HEK293 (cell line): ENCODE measurements around the gene DEFB129.

ENCODE experiments used
- CTCF ChIA-PET: fragments of 350-600 bp; formaldehyde crosslinking; extraction: SDS; loops from one replicate; lab custom pipeline; 2021; ENCODE audit warnings: antibody characterized with exemption; lab: Yijun Ruan, JAX
- POLR2A ChIA-PET: fragments of 300-600 bp; formaldehyde crosslinking; extraction: SDS; loops from one replicate; lab custom pipeline; 2020; ENCODE audit warnings: antibody characterized with exemption, inconsistent platforms; lab: Yijun Ruan, JAX
- H3K27ac ChIP-seq: fragments of 200-500 bp; sonication (Bioruptor generic); 2 replicates; pipeline ENCODE4 v1.5.1; 2014; ENCODE audit warnings: low read depth, low read length, control low read depth, inconsistent platforms; ENCODE audit errors: extremely low read depth
- H3K36me3 ChIP-seq, 2 experiments: fragments of 200-500 bp in 1 of 2; sonication (Bioruptor generic) in 1 of 2; 1 replicate in 1 of 2; 2 replicates in 1 of 2; pipeline ENCODE4 v1.5.1; 2014 to 2017; ENCODE audit warnings: inconsistent platforms in 2 of 2, low read length in 2 of 2; ENCODE audit not compliant: control insufficient read depth in 2 of 2, insufficient read depth in 1 of 2
- H3K4me1 ChIP-seq: fragments of 200-500 bp; sonication (Bioruptor generic); 2 replicates; pipeline ENCODE4 v1.5.1; 2014; ENCODE audit warnings: mild to moderate bottlenecking, low read length, inconsistent platforms; ENCODE audit not compliant: control insufficient read depth, insufficient read depth
- H3K4me3 ChIP-seq: 2 replicates; pipeline ENCODE4 v1.5.1; 2011; ENCODE audit warnings: low read depth, mild to moderate bottlenecking, control low read depth, low read length, moderate library complexity
- H3K9me3 ChIP-seq: fragments of 200-500 bp; sonication (Bioruptor generic); 2 replicates; pipeline ENCODE4 v1.5.1; 2014; ENCODE audit warnings: low read depth, low read length, inconsistent platforms; ENCODE audit not compliant: control insufficient read depth, insufficient read depth
- HOXD13 ChIP-seq: sonication (generic); formaldehyde crosslinking; IDR thresholded peaks from 2 replicates; pipeline ENCODE4 v1.8.0; 2022; ENCODE audit warnings: missing genetic modification reagents, borderline replicate concordance
- PRDM6 ChIP-seq: fragments of 450-650 bp; formaldehyde crosslinking; IDR thresholded peaks from 2 replicates; pipeline ENCODE4 v1.5.1; 2017; ENCODE audit warnings: missing biosample characterization, missing genetic modification characterization
- REPIN1 ChIP-seq: fragments of 450-650 bp; formaldehyde crosslinking; IDR thresholded peaks from 2 replicates; pipeline ENCODE4 v1.5.1; 2017; ENCODE audit warnings: missing biosample characterization, missing genetic modification characterization, low read depth
- SCRT1 ChIP-seq: fragments of 450-650 bp; formaldehyde crosslinking; IDR thresholded peaks from 2 replicates; pipeline ENCODE4 v1.5.1; 2016; ENCODE audit warnings: missing biosample characterization, missing genetic modification characterization, borderline replicate concordance
- ZBTB17 ChIP-seq: fragments of 450-650 bp; formaldehyde crosslinking; IDR thresholded peaks from 2 replicates; pipeline ENCODE4 v1.5.1; 2016; ENCODE audit warnings: missing biosample characterization, missing genetic modification characterization
- ZFHX2 ChIP-seq: fragments of 450-650 bp; formaldehyde crosslinking; conservative IDR thresholded peaks from 2 replicates; pipeline ENCODE4 v1.5.1; 2016; ENCODE audit warnings: missing biosample characterization, missing genetic modification characterization
- ZNF146 ChIP-seq: fragments of 450-650 bp; formaldehyde crosslinking; IDR thresholded peaks from 2 replicates; pipeline ENCODE4 v1.5.1; 2016; ENCODE audit warnings: missing biosample characterization, missing genetic modification characterization
- ZNF2 ChIP-seq: fragments of 450-650 bp; formaldehyde crosslinking; IDR thresholded peaks from 2 replicates; pipeline ENCODE4 v1.5.1; 2016; ENCODE audit warnings: missing biosample characterization, missing genetic modification characterization
- ZNF214 ChIP-seq: fragments of 450-650 bp; formaldehyde crosslinking; IDR thresholded peaks from 2 replicates; pipeline ENCODE4 v1.5.1; 2017; ENCODE audit warnings: missing biosample characterization, mild to moderate bottlenecking, missing genetic modification characterization, borderline replicate concordance
- ZNF221 ChIP-seq: fragments of 450-650 bp; formaldehyde crosslinking; IDR thresholded peaks from 2 replicates; pipeline ENCODE4 v1.5.1; 2017; ENCODE audit warnings: missing biosample characterization, missing genetic modification characterization, borderline replicate concordance
- ZNF280D ChIP-seq: fragments of 450-650 bp; formaldehyde crosslinking; IDR thresholded peaks from 2 replicates; pipeline ENCODE4 v1.5.1; 2016; ENCODE audit warnings: missing biosample characterization, missing genetic modification characterization
- ZNF335 ChIP-seq: fragments of 450-650 bp; formaldehyde crosslinking; conservative IDR thresholded peaks from 2 replicates; pipeline ENCODE4 v1.5.1; 2016; ENCODE audit warnings: missing biosample characterization, missing genetic modification characterization
- ZNF366 ChIP-seq: fragments of 450-650 bp; formaldehyde crosslinking; conservative IDR thresholded peaks from 2 replicates; pipeline ENCODE4 v1.5.1; 2016; ENCODE audit warnings: missing biosample characterization, missing genetic modification characterization
- ZNF423 ChIP-seq: fragments of 450-650 bp; formaldehyde crosslinking; IDR thresholded peaks from 2 replicates; pipeline ENCODE4 v1.5.1; 2016; ENCODE audit warnings: missing biosample characterization, missing genetic modification characterization
- ZNF560 ChIP-seq: fragments of 450-650 bp; formaldehyde crosslinking; IDR thresholded peaks from 2 replicates; pipeline ENCODE4 v1.5.1; 2017; ENCODE audit warnings: missing biosample characterization, missing genetic modification characterization, borderline replicate concordance
- ZNF580 ChIP-seq: fragments of 450-650 bp; formaldehyde crosslinking; IDR thresholded peaks from 2 replicates; pipeline ENCODE4 v1.5.1; 2016; ENCODE audit warnings: missing biosample characterization, missing genetic modification characterization
- ZNF610 ChIP-seq: fragments of 450-650 bp; formaldehyde crosslinking; IDR thresholded peaks from 2 replicates; pipeline ENCODE4 v1.5.1; 2016; ENCODE audit warnings: missing biosample characterization, missing genetic modification characterization, borderline replicate concordance
- ZNF701 ChIP-seq: fragments of 450-650 bp; formaldehyde crosslinking; IDR thresholded peaks from 2 replicates; pipeline ENCODE4 v1.5.1; 2016; ENCODE audit warnings: missing biosample characterization, missing genetic modification characterization
- ZNF76 ChIP-seq: fragments of 450-650 bp; formaldehyde crosslinking; IDR thresholded peaks from 2 replicates; pipeline ENCODE4; 2016; ENCODE audit warnings: low read depth, missing biosample characterization, missing genetic modification characterization, borderline replicate concordance

Gene DEFB129

GRCh38 chr20:198225-198624, 28.8 kb upstream of the DEFB129 start:
- TF ChIP-seq ZNF146 (tag by site-specific recombination) (peak; percentile 87), ZNF701 (tag by site-specific recombination) (no peak), ZNF214 (tag by site-specific recombination) (no peak), SCRT1 (tag by site-specific recombination) (no peak), ZNF423 (tag by site-specific recombination) (no peak)
- H3K36me3 ChIP-seq, result no peaks in the 10 kb centered on the region
- no peak overlapping the region for H3K4me3 ChIP-seq
- CTCF ChIA-PET, result interaction anchor here (0.6 kb wide), 1 partner anchor 125 kb away, joined by 6 read pairs; no protein-coding TSS in a partner anchor
- H3K4me1 ChIP-seq, result no peaks in the 10 kb centered on the region
- POLR2A ChIA-PET, result no interaction called here
- no peaks in the 10 kb centered on the region for H3K9me3 ChIP-seq
- H3K27ac ChIP-seq, result no peak overlapping the region

- POLR2A ChIA-PET, result no interaction called here
- Histone ChIP-seq H3K4me3 (no peak overlapping the region), H3K27ac (no peak overlapping the region), H3K9me3 (no peaks in the 10 kb centered on the region)
- TF ChIP-seq ZNF366 (tag by site-specific recombination) (no peak), ZNF560 (tag by site-specific recombination) (no peak), ZNF2 (tag by site-specific recombination) (no peak), ZNF76 (tag by site-specific recombination) (no peak), ZBTB17 (tag by site-specific recombination) (no peak), ZNF580 (tag by site-specific recombination) (no peak), REPIN1 (tag by site-specific recombination) (no peak), ZNF335 (tag by site-specific recombination) (no peak), ZFHX2 (tag by site-specific recombination) (no peak), HOXD13 (CRISPR knock-in tag) (no peak), PRDM6 (tag by site-specific recombination) (no peak), ZNF610 (tag by site-specific recombination) (no peak), ZNF280D (tag by site-specific recombination) (no peak), ZNF221 (tag by site-specific recombination) (no peak)
- TF ChIP-seq, all 188 proteins: peak for 0
- CTCF ChIA-PET, result interaction anchor here (0.6 kb wide), 1 partner anchor 160 kb away, joined by 5 read pairs; no protein-coding TSS in a partner anchor
- no peaks in the 10 kb centered on the region for H3K36me3 ChIP-seq
- 0 out of 2 replicates have a peak, but pooled peaks cover 2% of the 10 kb centered on the region for H3K4me1 ChIP-seq
Observed at GRCh38 chr20:199996-200395, 27.1 kb upstream of the DEFB129 start.
